HG03103 (cell line): ENCODE data around the gene HSFX4.
"Not testable (repeated sequence)": the region's sequence is repeated elsewhere in the genome, so short reads cannot be mapped to it uniquely, and the experiment has no call there.

Experiments
- ATAC-seq: cut with Tn5 transposase; IDR thresholded peaks from one replicate; pipeline ENCODE4 v1.9.1; 2021; ENCODE audit warnings: low read depth; ENCODE audit not compliant: unreplicated experiment

Gene HSFX4

GRCh38 chrX:149937328-149937727 is 8.0 kb downstream of the HSFX4 start:
- not testable (repeated sequence) for ATAC-seq

DNA sequence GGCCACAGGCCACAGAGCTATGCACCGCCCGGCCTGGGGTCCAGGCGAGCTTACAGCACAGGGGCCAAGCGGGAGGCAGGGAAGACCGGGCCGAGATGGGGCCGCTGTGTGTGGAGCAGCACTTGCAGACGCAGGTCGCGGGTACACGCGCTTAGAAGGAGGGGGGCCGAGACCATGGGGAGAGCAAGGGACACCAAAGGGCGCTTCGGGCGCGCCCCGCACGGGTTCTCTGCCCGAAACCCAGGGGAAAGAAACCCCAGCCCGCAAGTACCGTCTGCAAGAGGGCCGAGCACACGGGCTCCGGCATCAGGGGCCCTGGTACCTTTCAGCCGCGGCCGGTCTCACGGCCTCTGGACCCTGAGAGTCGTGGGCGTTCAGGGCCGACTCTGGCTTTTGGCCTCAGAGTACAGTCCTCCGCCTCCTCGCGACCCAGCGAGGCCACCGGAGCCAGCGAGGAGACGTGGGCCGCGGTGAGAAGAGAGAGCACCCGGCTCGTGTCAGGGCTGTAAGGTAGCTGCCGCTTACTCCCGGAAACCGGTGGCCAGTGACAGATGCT is 8.6 kb downstream of the HSFX4 start:
- no peak for ATAC-seq

DNA sequence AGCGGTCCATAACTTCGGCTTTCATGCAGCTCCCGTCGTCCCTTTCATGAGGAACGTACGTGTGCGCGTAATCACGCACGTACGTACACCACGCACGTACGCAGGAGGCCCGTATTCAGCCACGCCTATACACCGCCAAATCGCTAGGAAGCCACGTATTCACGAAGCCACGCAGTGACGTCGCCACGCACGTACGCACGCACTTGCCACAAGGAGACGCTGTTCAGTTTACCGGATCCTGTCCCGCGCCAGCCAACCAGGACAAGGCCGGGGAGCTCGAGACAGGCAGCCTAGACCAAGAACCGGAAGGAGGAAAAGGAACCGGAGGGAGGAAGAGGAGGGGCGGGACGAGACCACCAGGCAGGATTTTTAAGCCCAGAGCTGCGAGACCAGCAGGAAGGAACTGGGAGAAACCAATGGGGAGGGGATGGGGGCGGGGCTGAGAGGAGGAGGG is 9.1 kb downstream of the HSFX4 start, which contains the start of gene EOLA2:
TSS of gene EOLA2 (minus strand) at position 65 of the 454 bp plus-strand sequence. CDS start 4,617 bp downstream, outside the sequence.
- peak; percentile 62 for ATAC-seq

- ATAC-seq: peak; percentile 9
Observed at GRCh38 chrX:149938881-149939654, 9.7 kb downstream of the HSFX4 start.

GRCh38 chrX:149939655-149939904 is 10.2 kb downstream of the HSFX4 start:
- no peak for ATAC-seq

GRCh38 chrX:149939905-149940673 is 10.7 kb downstream of the HSFX4 start:
- peak; percentile 36 for ATAC-seq

- not testable (repeated sequence) for ATAC-seq
Observed at GRCh38 chrX:149940674-149941024, 11.3 kb downstream of the HSFX4 start.

- ATAC-seq: not testable (repeated sequence)
Observed at GRCh38 chrX:149945087-149945670, 15.8 kb downstream of the HSFX4 start.

- not testable (repeated sequence) for ATAC-seq
Observed at GRCh38 chrX:149945820-149946219, 16.4 kb downstream of the HSFX4 start.

DNA sequence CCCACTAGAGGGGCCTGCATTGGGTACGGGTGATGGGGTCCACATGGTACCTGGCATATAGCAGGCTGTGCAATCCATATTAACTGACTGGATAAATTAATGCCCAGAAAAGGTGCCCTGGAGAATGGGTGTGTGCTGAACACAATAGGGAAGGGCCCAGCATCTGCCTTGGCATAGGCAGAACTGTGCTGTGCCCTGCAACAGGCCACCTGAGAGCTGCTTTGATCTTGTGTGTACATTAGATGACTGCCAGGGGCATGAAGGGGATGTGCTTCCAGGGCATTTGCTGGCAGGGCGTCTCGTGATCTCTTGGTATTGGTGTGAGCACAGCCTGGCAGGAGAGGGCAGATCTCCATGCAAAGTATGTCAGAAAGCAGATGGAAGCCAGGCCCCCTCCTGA is 17.6 kb downstream of the HSFX4 start:
- ATAC-seq: not testable (repeated sequence)

DNA sequence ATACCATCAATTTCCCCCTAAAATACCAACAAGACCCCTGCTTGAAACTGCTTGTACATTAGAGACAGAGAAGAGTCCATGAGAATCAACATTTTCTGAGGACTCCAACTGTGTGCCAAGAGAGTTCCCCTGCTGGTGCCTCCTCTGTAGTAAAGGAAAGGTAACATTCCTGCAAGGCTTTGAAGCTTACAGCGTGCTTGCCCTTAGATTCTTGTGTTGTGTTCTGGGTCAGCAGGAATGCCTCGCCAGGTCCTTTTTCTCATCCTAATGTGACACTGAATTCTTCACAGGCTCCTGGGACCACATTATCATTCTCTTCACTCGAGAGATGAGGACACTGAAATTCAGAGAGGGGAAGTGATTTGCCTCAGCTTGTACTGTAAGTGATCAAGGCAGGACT is 18.6 kb downstream of the HSFX4 start:
- ATAC-seq: no peak

DNA sequence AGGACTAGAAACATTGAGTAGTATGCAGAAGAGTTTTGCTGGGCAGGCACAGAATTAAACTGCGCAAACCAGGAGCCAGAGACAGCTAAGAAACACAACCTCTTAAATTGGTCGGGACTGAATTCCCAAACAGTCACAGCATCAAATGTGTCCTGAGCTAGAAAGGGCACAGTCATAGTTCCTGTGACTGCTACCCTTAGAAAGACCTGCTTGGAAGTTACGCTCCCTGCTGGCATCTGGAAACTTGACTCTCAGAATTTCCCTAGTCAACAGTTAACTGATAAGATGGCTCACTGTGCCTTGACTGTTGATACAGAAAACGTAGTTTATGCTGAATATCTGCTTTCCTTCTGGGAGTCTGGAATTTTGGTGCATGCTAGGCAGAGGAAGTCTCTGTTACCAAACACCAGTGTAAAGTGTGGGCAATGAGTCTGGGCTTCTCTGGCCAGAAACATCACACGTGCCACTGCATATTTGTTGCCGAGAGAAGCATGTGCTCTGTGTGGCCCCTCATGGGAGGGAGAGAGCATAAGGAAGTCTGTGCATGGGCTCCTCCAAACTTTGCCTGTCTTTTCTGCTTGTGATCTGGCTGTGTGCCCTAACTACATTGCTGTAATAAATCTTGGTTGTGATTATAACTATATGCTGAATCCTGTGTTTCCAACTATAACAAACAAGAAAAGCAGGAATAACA is 20.5 kb downstream of the HSFX4 start:
- ATAC-seq: no peak

GRCh38 chrX:149950681-149951080 is 21.3 kb downstream of the HSFX4 start:
- ATAC-seq: no peak

DNA sequence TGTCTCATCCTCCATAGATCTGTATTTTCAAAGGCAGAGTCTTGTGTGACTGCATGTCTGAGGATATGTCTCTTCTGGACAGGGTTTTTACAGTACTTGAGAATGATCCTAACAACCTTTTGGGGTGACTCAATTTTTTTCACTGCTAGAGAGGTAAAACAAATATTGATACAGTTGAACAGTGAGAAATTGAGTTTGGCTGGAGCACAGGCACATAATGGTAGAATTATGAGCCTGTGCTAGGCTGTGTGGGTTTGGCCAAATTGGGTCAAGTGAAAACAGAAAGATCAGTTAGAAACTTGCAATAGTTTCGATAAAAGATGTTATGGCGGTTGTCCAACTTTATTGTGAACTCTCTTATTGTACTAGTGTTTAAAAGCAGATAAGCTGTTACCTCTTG is 32.2 kb downstream of the HSFX4 start:
- no peak for ATAC-seq

DNA sequence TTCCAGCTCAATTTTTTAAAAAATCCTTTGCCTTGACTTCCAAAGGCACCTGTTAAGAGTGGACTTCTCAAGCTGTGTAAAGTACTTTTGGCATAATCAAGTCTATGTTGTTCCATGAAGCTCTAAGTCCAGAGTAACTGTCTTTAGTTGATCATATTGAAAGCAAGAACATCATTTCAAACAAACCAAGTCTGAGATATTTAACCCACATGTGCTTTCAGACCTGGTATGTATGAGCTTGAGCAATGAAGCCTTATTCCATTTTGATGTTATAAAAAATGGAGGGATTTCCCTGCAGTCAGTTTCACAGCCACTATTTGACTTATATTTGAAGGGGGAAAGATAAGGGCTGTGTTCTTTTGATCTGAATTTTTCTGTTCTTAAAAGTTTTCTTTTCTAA is 32.6 kb downstream of the HSFX4 start:
- ATAC-seq: no peak

GRCh38 chrX:149962859-149963757 is 33.7 kb downstream of the HSFX4 start:
- ATAC-seq: no peak

- no peak for ATAC-seq
Observed at GRCh38 chrX:149979126-149979644, 49.8 kb downstream of the HSFX4 start.
